NCI-H510A (cell line): ENCODE results near the gene EDIL3.
A peak's percentile ranks its signal among the peaks of the same experiment; 100 is the strongest.

Source experiments
- DNase-seq: peaks from one replicate; lab custom pipeline; 2025; lab: John Stamatoyannopoulos, UW

The EDIL3 gene

GRCh38 chr5:84384604-84385575 lies at the start of gene EDIL3:
Gene EDIL3, minus strand, starts transcription at chr5:84384880. Its CDS starts 506 bp downstream, at chr5:84384374.
- DNase-seq, result no peak

- no peak for DNase-seq
These were observed 48.8 kb upstream of the EDIL3 start for GRCh38 chr5:84433461-84433860.

- DNase-seq, result no peak
These were observed 46.4 kb upstream of the EDIL3 start for GRCh38 chr5:84430863-84431663.

GRCh38 chr5:84430079-84430478 lies 45.4 kb upstream of the EDIL3 start:
- no peak for DNase-seq

- DNase-seq, result no peak
These were observed 40.7 kb upstream of the EDIL3 start for GRCh38 chr5:84425365-84425881.

GRCh38 chr5:84419742-84420141 lies 35.1 kb upstream of the EDIL3 start:
- DNase-seq, result no peak

GRCh38 chr5:84411832-84412605 lies 27.3 kb upstream of the EDIL3 start:
- no peak for DNase-seq

GRCh38 chr5:84406111-84406510 lies 21.4 kb upstream of the EDIL3 start:
- DNase-seq, result no peak

GRCh38 chr5:84403773-84404172 lies 19.1 kb upstream of the EDIL3 start:
- no peak for DNase-seq

GRCh38 chr5:84397385-84397784 lies 12.7 kb upstream of the EDIL3 start:
- no peak for DNase-seq

GRCh38 chr5:84393969-84394368 lies 9.3 kb upstream of the EDIL3 start:
- no peak for DNase-seq

- DNase-seq, result no peak
These were observed 8.2 kb upstream of the EDIL3 start for GRCh38 chr5:84392836-84393235.

- DNase-seq, result no peak
These were observed 1.0 kb upstream of the EDIL3 start for GRCh38 chr5:84385705-84386104.

GRCh38 chr5:84383816-84384603 lies 670 bp downstream of the EDIL3 start:
- DNase-seq, result no peak

GRCh38 chr5:84383296-84383815 lies 1.3 kb downstream of the EDIL3 start:
- no peak for DNase-seq

GRCh38 chr5:84382363-84383295 lies 2.1 kb downstream of the EDIL3 start:
- peak; percentile 56 for DNase-seq

- no peak for DNase-seq
These were observed 2.9 kb downstream of the EDIL3 start for GRCh38 chr5:84381502-84382362.

GRCh38 chr5:84379749-84380148 lies 4.9 kb downstream of the EDIL3 start:
- no peak for DNase-seq

GRCh38 chr5:84378961-84379360 lies 5.7 kb downstream of the EDIL3 start:
- no peak for DNase-seq
